ENCODE data around the gene NNAT. TPM values are rescaled to one million over a fixed set of nuclear protein-coding genes. Genes with fewer than 3 reads are reported as not detected.

Gene NNAT
- total and polyA plus RNA-seq, 2 of the 8 experiments (the other 6 are each of a cell fraction or from before 2014, with no cell fraction given) = 66.8 to 175 TPM

GRCh38 chr20:37502654-37503053, 18.4 kb upstream of the NNAT start:
- CTCF ChIA-PET (ENCODE audit: partially characterized antibody) = interaction anchor here (0.6 to 3.0 kb wide), 15 partner anchors 10 to 477 kb away, joined by 3 to 26 read pairs (median 4); no protein-coding TSS in a partner anchor
- H3K4me2 ChIP-seq (ENCODE audit: insufficient read depth in 1 of 2, low read depth in 2 of 2, low read length in 2 of 2) = no peak overlapping the region

More at GRCh38 chr20:37502654-37503053, 18.4 kb upstream of the NNAT start:
- no peak overlapping the region for H2AFZ ChIP-seq (ENCODE audit: low read length)
- H3K23me2 ChIP-seq (ENCODE audit: low read depth, low read length) = no peaks in the 10 kb centered on the region
- WGBS, 2 experiments (ENCODE audit: extremely low coverage in 1 of 2, insufficient coverage in 1 of 2, insufficient read length in 1 of 2, insufficient replicate concordance in 2 of 2, low coverage in 1 of 2, low lambda C conversion rate in 2 of 2, missing lambda C conversion rate in 1 of 2) = 87% methylated on average over 2 of the region's 2 CpGs; no CpG with 5 or more reads in 1 of the 2 experiments
- H3K14ac ChIP-seq (ENCODE audit: insufficient read length) = no peak overlapping the region
- H2BK20ac ChIP-seq (ENCODE audit: low read length) = no peak overlapping the region
- no peak overlapping the region for H2BK5ac ChIP-seq (ENCODE audit: low read depth, low read length)
- no peaks in the 10 kb centered on the region for H3K27me3 ChIP-seq (replicated peaks in 1 of 4; ENCODE audit: control insufficient read depth in 3 of 4, extremely low read depth in 1 of 4, insufficient read depth in 3 of 4, low read length in 3 of 4)
- no peak overlapping the region for H3K9ac ChIP-seq (replicated peaks in 1 of 4; ENCODE audit: extremely low read depth in 1 of 4, low read depth in 3 of 4, low read length in 3 of 4)
- no peaks in the 10 kb centered on the region for H3K9me3 ChIP-seq (ENCODE audit: insufficient read depth in 2 of 2, low read depth in 1 of 2, low read length in 1 of 2)
- peaks cover 3% of the 10 kb centered on the region; the same call in 1 of the 2 replicates for H3K79me1 ChIP-seq (ENCODE audit: low read depth, low read length)
- no peak overlapping the region for H3K56ac ChIP-seq (replicated peaks; ENCODE audit: insufficient read length, low read depth, low read length)
- no peak overlapping the region for H3K18ac ChIP-seq (ENCODE audit: extremely low read depth, low read length)
- POLR2A ChIA-PET (ENCODE audit: partially characterized antibody) = interaction anchor here (0.8 to 11.2 kb wide), 10 partner anchors 10 to 156 kb away, joined by 3 to 116 read pairs (median 4); partner anchors contain the start of gene NNAT
- no peak overlapping the region for H2AK5ac ChIP-seq (ENCODE audit: low read depth, low read length)
- no peak overlapping the region; the same call in 1 of the 2 replicates for H4K8ac ChIP-seq (ENCODE audit: extremely low read depth, insufficient read depth, low read length)
- no peaks in the 10 kb centered on the region for H4K20me1 ChIP-seq (replicated peaks in 1 of 2; ENCODE audit: control insufficient read depth in 1 of 2, insufficient read depth in 2 of 2, low read length in 2 of 2)
- H2BK12ac ChIP-seq (ENCODE audit: low read depth, low read length) = no peak overlapping the region
- H2BK120ac ChIP-seq (replicated peaks; ENCODE audit: low read depth, low read length) = no peak overlapping the region
- no peak overlapping the region for H3K4me3 ChIP-seq (ENCODE audit: extremely low read depth in 1 of 4, insufficient read depth in 2 of 4, low read depth in 3 of 4, low read length in 4 of 4)
- DNase-seq (ENCODE audit: low read depth in 1 of 2, low spot score in 2 of 2) (no peak), FAIRE-seq (no peak)
- TF ChIP-seq USF2 (IDR thresholded peaks at IDR 0.05; ENCODE audit: low read length) (no peak), CREB1 (IDR thresholded peaks at IDR 0.05) (no peak), CTBP2 (IDR thresholded peaks at IDR 0.05; ENCODE audit: borderline replicate concordance, insufficient read depth, insufficient read length, low read length) (no peak), TAF7 (optimal IDR thresholded peaks at IDR 0.05; ENCODE audit: borderline replicate concordance, low read depth, low read length) (no peak), CBX8 (IDR thresholded peaks at IDR 0.05; ENCODE audit: borderline replicate concordance, low read depth, low read length) (no peak), CHD2 (IDR thresholded peaks at IDR 0.05; ENCODE audit: low read length) (no peak)
- H3K79me2 ChIP-seq (ENCODE audit: control insufficient read depth in 1 of 2, insufficient read depth in 2 of 2, low read length in 2 of 2) = no peaks in the 10 kb centered on the region
- no peak overlapping the region for H4K5ac ChIP-seq (ENCODE audit: insufficient read length, low read depth, low read length)
- H3K23ac ChIP-seq (ENCODE audit: insufficient read length) = no peak overlapping the region
- H3K27ac ChIP-seq (ENCODE audit: low read depth, low read length) = no peak overlapping the region
- H2BK15ac ChIP-seq (ENCODE audit: low read length) = no peak overlapping the region
- no peak overlapping the region for H4K91ac ChIP-seq (replicated peaks; ENCODE audit: insufficient read length, low read length)
- H3K4me1 ChIP-seq (replicated peaks in 1 of 4; ENCODE audit: control insufficient read depth in 3 of 4, insufficient read depth in 4 of 4, low read length in 3 of 4) = peaks cover 7 to 15% (median 10%) of the 10 kb centered on the region in 4 experiments; a peak in 6 of 7 replicates
- no peak overlapping the region for H3K4ac ChIP-seq (replicated peaks; ENCODE audit: insufficient read length, low read depth, low read length)
- H3K36me3 ChIP-seq (ENCODE audit: control insufficient read depth in 2 of 4, insufficient read depth in 4 of 4, low read length in 3 of 4) = no peaks in the 10 kb centered on the region
